NCI-H2107 treated with DMSO at 0.1 percent for 48 hours (cell line): ENCODE data around the gene SPTBN4.
"Not testable (repeated sequence)": the region's sequence is repeated elsewhere in the genome, so short reads cannot be mapped to it uniquely, and the experiment has no call there.

Source experiments
- DNase-seq: peaks from one replicate; lab custom pipeline; 2025; ENCODE audit not compliant: unreplicated experiment; lab: John Stamatoyannopoulos, UW

SPTBN4 gene

GRCh38 chr19:40502647-40503319, 36.0 kb downstream of the SPTBN4 start:
- no peak for DNase-seq

- DNase-seq: no peak
Measured at GRCh38 chr19:40503320-40503695, 36.5 kb downstream of the SPTBN4 start.

- DNase-seq: no peak
Measured at GRCh38 chr19:40506099-40506498, 39.3 kb downstream of the SPTBN4 start.

DNA sequence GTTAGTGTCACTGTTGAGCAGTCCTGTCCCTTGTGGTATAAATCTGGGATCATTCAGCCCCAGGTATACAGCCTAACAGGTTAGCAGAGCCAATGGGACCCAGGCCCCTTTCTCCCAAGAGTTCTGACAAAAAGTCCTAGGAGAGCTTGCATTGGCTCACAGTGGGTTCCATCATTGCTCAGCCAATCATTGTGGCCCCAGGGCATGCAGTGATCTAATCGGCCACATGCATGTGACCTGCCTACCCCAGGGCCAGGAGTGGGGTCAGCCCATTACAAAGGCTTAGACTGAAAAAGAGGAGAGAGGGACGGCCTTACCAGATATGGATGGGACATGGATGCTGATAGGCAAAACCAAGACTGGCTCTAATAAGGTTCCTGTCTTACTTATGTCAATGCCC, 41.1 kb downstream of the SPTBN4 start:
- no peak for DNase-seq

- DNase-seq: no peak
Measured at GRCh38 chr19:40508739-40509260, 42.0 kb downstream of the SPTBN4 start.

- DNase-seq: no peak
Measured at GRCh38 chr19:40510526-40511115, 43.8 kb downstream of the SPTBN4 start.

- no peak for DNase-seq
Measured at GRCh38 chr19:40511487-40511886, 44.7 kb downstream of the SPTBN4 start.

DNA sequence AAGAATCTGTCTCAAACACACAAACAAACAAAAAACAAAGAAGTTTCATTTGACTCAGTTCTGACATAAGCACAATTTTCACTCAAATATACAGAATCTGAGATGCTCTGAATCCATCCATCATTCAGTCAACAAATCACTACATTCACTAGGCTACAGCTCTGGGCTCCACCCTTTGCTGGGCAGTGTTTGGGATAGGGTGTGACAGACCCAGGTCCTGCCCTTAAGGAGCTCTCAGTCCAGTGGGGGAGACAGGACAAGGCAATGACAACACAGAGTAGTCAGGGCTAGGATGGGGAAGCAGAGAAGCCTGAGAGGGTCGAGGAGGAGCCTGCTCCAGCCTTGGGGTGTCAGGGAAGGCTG, 45.3 kb downstream of the SPTBN4 start:
- DNase-seq: no peak

DNA sequence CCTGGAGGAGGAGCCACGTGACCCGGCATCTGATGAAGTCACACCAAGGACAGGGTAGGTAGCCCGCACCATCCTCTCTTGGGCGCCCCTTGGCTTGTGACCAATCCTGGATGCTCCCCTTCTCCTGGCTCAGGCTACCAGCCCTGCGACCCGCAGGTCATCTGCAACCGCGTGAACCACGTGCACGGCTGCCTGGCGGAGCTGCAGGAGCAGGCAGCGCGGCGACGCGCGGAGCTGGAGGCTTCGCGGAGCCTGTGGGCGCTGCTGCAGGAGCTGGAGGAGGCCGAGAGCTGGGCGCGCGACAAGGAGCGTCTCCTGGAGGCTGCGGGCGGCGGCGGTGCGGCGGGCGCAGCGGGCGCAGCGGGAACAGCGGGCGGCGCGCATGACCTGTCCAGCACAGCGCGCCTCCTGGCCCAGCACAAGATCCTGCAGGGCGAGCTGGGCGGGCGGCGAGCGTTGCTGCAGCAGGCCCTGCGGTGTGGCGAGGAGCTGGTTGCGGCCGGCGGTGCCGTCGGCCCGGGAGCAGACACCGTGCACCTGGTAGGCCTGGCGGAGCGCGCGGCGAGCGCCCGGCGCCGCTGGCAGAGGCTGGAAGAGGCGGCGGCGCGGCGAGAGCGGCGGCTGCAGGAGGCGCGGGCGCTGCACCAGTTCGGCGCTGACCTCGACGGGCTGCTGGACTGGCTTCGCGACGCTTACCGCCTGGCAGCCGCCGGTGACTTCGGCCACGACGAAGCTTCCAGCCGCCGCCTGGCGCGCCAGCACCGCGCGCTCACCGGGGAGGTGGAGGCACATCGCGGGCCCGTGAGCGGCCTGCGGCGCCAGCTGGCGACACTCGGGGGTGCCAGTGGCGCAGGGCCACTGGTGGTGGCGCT, 45.9 kb downstream of the SPTBN4 start:
- DNase-seq: no peak

DNA sequence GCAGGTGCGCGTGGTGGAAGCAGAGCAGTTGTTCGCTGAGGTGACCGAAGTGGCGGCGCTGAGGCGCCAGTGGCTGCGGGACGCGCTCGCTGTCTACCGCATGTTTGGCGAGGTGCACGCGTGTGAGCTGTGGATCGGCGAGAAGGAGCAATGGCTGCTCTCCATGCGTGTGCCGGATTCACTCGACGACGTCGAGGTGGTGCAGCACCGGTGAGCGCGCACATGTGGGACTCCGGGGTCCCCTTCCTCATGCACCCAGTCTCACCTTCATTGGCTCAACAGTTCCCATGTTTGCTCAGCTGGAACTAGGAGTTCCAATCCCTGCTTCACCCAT, 46.5 kb downstream of the SPTBN4 start:
- no peak for DNase-seq

DNA sequence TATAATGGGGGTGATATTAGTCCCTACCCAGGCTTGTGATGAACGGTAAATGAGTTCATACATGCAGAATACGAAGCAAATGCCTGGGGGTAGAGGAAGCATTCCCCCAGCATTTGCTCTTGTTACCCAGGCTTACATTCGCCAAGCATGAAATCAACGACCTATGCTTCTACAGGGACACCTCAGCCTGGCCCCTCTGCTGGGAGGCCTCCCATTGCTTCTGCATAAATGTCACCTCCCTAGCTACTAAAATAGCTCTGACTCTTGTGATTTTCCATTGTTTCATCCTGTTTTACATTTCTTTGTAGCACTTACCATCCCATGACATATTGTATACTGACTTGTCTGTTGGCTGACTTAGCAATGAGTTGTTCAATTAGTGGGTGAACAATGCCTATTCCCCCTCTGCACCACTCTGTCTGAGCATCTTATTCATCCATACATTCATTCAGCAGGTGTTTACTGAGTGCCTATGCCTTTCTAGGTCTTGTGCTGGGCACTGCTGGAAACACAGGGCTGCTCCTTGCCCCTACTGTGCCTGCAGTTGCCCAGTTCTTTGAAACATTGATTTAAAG, 47.0 kb downstream of the SPTBN4 start:
- no peak for DNase-seq

DNA sequence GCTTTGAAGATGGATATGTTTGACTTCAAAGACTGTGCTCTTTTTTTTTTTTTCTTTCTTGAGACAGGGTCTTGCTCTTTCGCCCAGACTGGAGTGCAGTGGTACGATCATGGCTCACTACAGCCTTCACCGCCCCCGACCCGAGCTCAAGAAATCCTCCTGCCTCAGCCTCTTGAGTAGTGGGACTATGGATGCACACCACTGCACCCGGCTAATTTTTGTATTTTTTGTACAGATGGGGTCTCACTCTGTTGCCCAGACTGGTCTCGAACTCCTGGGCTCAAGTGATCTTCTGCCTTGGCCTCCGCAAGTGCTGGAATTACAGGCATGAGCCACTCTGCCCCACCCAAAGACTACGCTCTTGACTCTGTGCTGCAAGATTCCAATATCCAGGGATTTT, 50.4 kb downstream of the SPTBN4 start:
- no peak for DNase-seq

GRCh38 chr19:40519352-40520322, 52.8 kb downstream of the SPTBN4 start:
- DNase-seq: no peak

DNA sequence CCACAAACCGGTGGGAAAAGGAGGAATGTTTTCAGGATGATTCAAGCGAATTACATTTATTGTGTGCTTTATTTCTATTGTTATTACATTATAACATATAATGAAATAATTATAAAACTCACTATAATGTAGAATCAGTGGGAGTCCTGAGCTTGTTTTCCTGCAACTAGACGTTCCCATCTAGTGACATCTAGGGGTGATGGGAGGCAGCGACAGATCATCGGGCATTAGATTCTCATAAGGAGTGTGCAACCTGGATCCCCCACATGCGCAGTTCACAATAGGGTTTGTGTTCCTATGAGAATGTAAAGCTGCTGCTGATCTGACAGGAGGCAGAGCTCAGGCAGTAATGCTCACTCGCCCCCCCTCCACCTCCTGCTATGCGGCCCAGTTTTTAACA, 54.5 kb downstream of the SPTBN4 start:
- DNase-seq: no peak

DNA sequence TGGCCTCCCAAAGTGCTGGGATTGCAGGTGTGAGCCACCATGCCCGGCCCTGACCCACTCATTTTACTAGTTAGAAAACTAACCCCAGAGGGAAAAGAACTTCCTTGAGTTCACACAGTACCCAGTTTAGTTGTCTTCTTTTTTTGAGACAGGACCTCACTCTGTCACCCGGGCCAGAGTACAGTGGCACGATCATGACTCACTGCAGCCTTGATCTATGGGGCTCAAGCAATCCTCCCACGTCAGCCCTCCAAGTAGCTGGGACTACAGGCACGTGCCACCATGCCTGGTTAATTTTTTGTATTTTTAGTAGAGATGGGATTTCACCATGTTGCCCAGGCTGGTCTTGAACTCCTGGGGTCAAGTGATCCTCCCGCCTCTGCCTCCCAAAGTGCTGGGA, 55.1 kb downstream of the SPTBN4 start:
- DNase-seq: not testable (repeated sequence)

DNA sequence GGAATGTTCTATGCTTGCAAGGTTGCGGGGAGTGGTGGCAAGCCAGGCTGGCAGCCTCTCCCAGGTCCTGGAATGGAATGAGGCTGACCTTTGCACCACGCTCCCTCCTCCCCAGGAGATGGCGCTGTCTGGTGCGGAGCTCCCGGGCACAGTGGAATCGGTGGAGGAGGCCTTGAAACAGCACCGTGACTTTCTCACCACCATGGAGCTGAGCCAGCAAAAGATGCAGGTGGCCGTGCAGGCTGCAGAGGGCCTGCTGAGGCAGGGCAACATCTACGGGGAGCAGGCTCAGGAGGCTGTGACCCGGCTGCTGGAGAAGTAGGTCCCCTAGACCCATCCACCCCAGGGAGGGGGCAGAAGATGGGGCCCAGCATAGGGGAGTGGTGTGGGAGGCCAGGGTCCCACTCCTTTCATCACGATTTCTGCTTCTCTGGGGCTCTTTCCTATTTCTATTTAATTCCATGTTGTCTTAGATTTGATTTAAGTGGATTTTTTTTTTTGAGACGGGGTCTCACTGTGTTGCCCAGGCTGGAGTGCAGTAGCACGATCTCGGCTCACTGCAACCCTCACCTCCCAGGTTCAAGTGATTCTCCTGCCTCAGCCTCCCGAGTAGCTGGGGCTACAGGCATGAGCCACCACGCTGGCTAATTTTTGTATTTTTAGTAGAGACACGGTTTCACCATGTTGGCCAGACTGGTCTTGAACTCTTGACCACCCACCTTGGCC, 56.7 kb downstream of the SPTBN4 start:
- DNase-seq: peak; percentile 42

GRCh38 chr19:40524133-40524549, 57.3 kb downstream of the SPTBN4 start:
- DNase-seq: no peak

GRCh38 chr19:40524655-40525054, 57.9 kb downstream of the SPTBN4 start:
- DNase-seq: no peak

GRCh38 chr19:40525234-40526051, 58.6 kb downstream of the SPTBN4 start:
- no peak for DNase-seq
